LNCaP clone FGC (cell line): ENCODE measurements around the gene RGS7BP.

Experiments used
- DNase-seq: peaks from one replicate; pipeline ENCODE4 v3.0.0-alpha.2; 2011; ENCODE audit warnings: low read depth
- H3K4me3 ChIP-seq: 2 replicates; pipeline ENCODE4 v1.5.1; 2011; ENCODE audit warnings: mild to moderate bottlenecking, low read depth, low read length, control low read depth
- TF ChIP-seq, protein P1 (sequence below): IDR thresholded peaks from 2 replicates; pipeline ENCODE4 v1.5.1; 2012; ENCODE audit warnings: mild to moderate bottlenecking; ENCODE audit not compliant: control insufficient read depth, insufficient read depth; ENCODE audit errors: extremely low read depth

The RGS7BP gene

GRCh38 chr5:64619609-64620008, 113.8 kb downstream of the RGS7BP start:
- TF ChIP-seq, protein P1, sequence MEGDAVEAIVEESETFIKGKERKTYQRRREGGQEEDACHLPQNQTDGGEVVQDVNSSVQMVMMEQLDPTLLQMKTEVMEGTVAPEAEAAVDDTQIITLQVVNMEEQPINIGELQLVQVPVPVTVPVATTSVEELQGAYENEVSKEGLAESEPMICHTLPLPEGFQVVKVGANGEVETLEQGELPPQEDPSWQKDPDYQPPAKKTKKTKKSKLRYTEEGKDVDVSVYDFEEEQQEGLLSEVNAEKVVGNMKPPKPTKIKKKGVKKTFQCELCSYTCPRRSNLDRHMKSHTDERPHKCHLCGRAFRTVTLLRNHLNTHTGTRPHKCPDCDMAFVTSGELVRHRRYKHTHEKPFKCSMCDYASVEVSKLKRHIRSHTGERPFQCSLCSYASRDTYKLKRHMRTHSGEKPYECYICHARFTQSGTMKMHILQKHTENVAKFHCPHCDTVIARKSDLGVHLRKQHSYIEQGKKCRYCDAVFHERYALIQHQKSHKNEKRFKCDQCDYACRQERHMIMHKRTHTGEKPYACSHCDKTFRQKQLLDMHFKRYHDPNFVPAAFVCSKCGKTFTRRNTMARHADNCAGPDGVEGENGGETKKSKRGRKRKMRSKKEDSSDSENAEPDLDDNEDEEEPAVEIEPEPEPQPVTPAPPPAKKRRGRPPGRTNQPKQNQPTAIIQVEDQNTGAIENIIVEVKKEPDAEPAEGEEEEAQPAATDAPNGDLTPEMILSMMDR = no peak
- peak; percentile 83 for DNase-seq
- H3K4me3 ChIP-seq = no peak overlapping the region

DNA sequence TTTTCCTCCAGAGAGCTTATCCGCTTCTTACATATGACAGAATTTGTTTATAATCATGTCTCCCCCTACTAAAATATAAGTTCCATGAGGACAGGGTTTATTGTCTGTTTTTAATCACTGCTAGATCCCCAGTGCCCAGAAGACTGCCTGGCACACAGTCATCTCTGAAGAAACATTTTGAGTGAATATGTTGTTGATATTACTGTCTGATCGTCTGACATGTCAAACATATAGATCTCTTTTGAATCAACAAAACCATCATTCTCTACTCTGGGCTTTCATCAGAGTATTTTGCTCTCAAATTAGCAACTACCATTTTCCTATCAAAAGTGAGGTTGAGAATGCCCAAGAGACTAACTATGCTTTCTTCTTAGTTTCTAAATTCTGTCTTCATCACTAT, 117.2 kb downstream of the RGS7BP start:
- no peak overlapping the region for H3K4me3 ChIP-seq

DNA sequence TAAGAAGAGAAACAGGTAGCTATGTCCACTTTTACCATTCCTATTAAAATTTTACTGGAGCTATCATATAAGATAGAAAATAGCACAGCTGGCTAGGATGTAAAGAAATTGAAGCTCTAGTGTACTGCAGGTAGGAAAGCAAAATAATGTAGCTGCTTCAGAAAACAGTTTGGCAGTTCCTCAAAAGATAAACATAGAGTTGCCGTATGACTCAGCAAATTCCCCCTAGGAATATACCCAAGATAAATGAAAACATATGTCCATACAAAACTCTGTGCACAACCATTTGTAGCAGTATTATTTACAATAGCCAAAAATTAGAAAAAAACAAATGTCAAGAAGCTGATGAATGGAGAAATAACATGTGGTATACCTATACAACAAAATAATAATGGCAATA, 119.9 kb downstream of the RGS7BP start:
- DNase-seq = no peak
- TF ChIP-seq, protein P1 = no peak
- no peak overlapping the region for H3K4me3 ChIP-seq

More for the DNA sequence above, 117.2 kb downstream of the RGS7BP start:
- TF ChIP-seq, protein P1 = no peak
- no peak for DNase-seq

GRCh38 chr5:64628901-64629300, 123.1 kb downstream of the RGS7BP start:
- no peak overlapping the region for H3K4me3 ChIP-seq
- DNase-seq = no peak
- TF ChIP-seq, protein P1 = no peak

DNA sequence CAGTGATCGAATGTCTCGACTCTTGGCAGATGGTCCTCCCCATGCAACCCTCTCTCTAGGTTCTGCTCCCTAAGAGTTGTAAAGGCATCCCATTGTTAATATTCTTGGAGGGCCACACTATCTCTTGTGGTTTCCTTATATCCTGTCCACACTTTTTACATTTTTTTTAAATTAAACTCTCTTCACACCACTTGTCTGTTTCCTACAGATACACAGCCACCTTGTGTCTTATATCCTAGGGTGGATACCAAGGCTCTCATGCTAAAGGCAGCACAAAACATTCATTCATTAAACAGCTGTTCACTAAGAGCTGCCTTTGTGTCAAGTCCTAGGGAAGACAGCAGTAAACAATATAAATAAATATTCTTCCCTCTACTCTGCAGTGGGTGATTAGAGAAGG, 124.0 kb downstream of the RGS7BP start:
- TF ChIP-seq, protein P1 = no peak
- no peak overlapping the region for H3K4me3 ChIP-seq
- no peak for DNase-seq

DNA sequence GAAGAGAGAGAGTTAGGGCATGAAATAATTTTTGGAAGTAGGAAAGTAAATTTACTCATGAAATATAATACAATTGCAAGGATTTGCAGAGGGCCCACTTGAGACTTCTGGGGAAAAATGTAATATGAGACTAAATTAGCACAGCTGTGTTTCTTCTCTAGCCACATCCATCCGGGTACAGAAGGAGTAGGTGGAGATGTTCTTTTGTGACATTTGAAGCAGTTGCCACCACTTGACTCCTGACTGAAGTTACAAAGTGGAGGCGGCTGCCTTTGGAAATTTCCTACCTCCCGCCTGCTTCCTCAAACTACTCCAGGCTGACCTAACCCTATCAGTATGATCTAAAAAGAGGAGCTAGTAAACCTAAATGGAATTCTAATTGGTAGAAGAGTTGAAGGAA, 126.4 kb downstream of the RGS7BP start:
- TF ChIP-seq, protein P1 = no peak
- DNase-seq = no peak
- no peak overlapping the region for H3K4me3 ChIP-seq

- TF ChIP-seq, protein P1 = peak; percentile 70
- H3K4me3 ChIP-seq = no peak overlapping the region
- DNase-seq = no peak
Measured at GRCh38 chr5:64634997-64635686, 129.3 kb downstream of the RGS7BP start.
